SU-DHL-6 (cell line): Measurements from ENCODE around the gene CCDC70.

Experiments
- H2AFZ ChIP-seq: fragments of 200-600 bp; sonication (generic); 2 replicates; pipeline ENCODE4 v1.6.1; 2014; ENCODE audit warnings: low read depth, mild to moderate bottlenecking, moderate library complexity, mixed read lengths, antibody characterized with exemption, low read length; ENCODE audit not compliant: severe bottlenecking
- H3F3A ChIP-seq: fragments of 200-600 bp; shearing (Covaris generic); 2 replicates; pipeline ENCODE4 v1.6.0; 2016; ENCODE audit warnings: antibody characterized with exemption, mild to moderate bottlenecking; ENCODE audit not compliant: insufficient read depth
- H3K27ac ChIP-seq: fragments of 200-600 bp; sonication (generic); 2 replicates; pipeline ENCODE4 v1.5.1; 2016; ENCODE audit warnings: low read depth, mild to moderate bottlenecking, low read length, moderate library complexity, mixed read lengths
- H3K27me3 ChIP-seq: fragments of 200-600 bp; sonication (generic), shearing (Covaris generic); 2 replicates; pipeline ENCODE4 v1.6.0; 2014; ENCODE audit warnings: mild to moderate bottlenecking, low read length
- H3K36me3 ChIP-seq: fragments of 200-600 bp; sonication (generic); 2 replicates; pipeline ENCODE4 v1.6.1; 2014; ENCODE audit warnings: mild to moderate bottlenecking, low read length, mixed read lengths
- H3K4me2 ChIP-seq: fragments of 300-600, 200-600 bp; shearing (Covaris generic), sonication (generic); 2 replicates; pipeline ENCODE4 v1.6.0; 2014; ENCODE audit warnings: low read length, low read depth, mild to moderate bottlenecking; ENCODE audit not compliant: poor library complexity, severe bottlenecking
- H3K4me3 ChIP-seq: fragments of 200-600 bp; sonication (generic); 2 replicates; pipeline ENCODE4 v1.5.1; 2014; ENCODE audit warnings: antibody characterized with exemption, low read length, mild to moderate bottlenecking, mixed read lengths; ENCODE audit not compliant: insufficient read depth, poor library complexity, severe bottlenecking
- H3K79me2 ChIP-seq: fragments of 200-600 bp; sonication (generic); 2 replicates; pipeline ENCODE4 v1.6.1; 2014; ENCODE audit warnings: mild to moderate bottlenecking, low read length, moderate library complexity; ENCODE audit not compliant: insufficient read depth
- H3K9ac ChIP-seq: fragments of 200-600 bp; sonication (generic); 2 replicates; pipeline ENCODE4 v1.7.0; 2014; ENCODE audit warnings: mild to moderate bottlenecking, low read length
- H3K9me2 ChIP-seq: fragments of 200-600 bp; sonication (generic); replicated peaks from 2 replicates; pipeline ENCODE4 v1.6.1; 2014; ENCODE audit warnings: low read length; ENCODE audit not compliant: insufficient read depth
- H3K9me3 ChIP-seq: fragments of 200-600 bp; sonication (generic); 2 replicates; pipeline ENCODE4 v1.6.1; 2014; ENCODE audit warnings: low read length, mixed read lengths; ENCODE audit not compliant: insufficient read depth
- H4K20me1 ChIP-seq: fragments of 200-600 bp; sonication (generic); 2 replicates; pipeline ENCODE4 v1.6.1; 2014; ENCODE audit warnings: low read depth, mild to moderate bottlenecking, antibody characterized with exemption, low read length, moderate library complexity, mixed read lengths
- EZH2phosphoT487 ChIP-seq: fragments of 200-600 bp; sonication (generic), shearing (Covaris generic); conservative IDR thresholded peaks from 2 replicates; pipeline ENCODE4 v1.6.1; 2018; ENCODE audit warnings: mild to moderate bottlenecking, antibody characterized with exemption, low read length, moderate library complexity, mixed read lengths
- TF ChIP-seq, protein P1 (sequence below): fragments of 200-600 bp; sonication (generic); IDR thresholded peaks from one replicate; pipeline ENCODE4 v1.5.1; 2017; ENCODE audit warnings: antibody characterized with exemption, mild to moderate bottlenecking, low read length, moderate library complexity; ENCODE audit not compliant: insufficient read depth, poor library complexity, severe bottlenecking

Gene CCDC70

DNA sequence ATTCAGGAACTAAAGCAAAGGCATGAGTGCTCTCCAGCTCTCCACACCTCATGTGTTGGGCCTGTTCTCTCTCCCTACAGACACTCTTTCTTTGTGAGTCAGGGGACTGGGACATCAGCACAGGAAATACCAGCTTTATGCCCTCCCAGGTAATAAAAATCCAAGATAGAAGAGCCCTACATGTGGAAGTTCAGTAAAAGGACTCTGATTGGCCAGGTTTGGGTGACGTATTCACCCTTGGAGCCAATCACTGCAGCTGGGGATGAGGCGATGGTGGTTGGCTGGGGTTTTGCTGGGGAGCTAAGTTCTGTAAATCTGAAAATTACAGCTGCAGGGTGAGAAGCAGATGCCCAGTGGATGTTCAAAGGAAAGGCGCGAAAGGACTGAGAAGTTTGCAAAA, 32.5 kb downstream of the CCDC70 start:
- Histone ChIP-seq H3K27me3 (no peaks in the 10 kb centered on the region), H3K9ac (no peak overlapping the region), H3K27ac (no peak overlapping the region), H3K9me3 (no peaks in the 10 kb centered on the region), H2AFZ (no peak overlapping the region), H4K20me1 (no peaks in the 10 kb centered on the region), H3K4me2 (no peak overlapping the region), H3F3A (no peaks in the 10 kb centered on the region), H3K9me2 (no peaks in the 10 kb centered on the region), H3K4me3 (no peak overlapping the region), H3K79me2 (no peaks in the 10 kb centered on the region), H3K36me3 (no peaks in the 10 kb centered on the region)
- no peak for TF ChIP-seq EZH2phosphoT487
- TF ChIP-seq, protein P1, sequence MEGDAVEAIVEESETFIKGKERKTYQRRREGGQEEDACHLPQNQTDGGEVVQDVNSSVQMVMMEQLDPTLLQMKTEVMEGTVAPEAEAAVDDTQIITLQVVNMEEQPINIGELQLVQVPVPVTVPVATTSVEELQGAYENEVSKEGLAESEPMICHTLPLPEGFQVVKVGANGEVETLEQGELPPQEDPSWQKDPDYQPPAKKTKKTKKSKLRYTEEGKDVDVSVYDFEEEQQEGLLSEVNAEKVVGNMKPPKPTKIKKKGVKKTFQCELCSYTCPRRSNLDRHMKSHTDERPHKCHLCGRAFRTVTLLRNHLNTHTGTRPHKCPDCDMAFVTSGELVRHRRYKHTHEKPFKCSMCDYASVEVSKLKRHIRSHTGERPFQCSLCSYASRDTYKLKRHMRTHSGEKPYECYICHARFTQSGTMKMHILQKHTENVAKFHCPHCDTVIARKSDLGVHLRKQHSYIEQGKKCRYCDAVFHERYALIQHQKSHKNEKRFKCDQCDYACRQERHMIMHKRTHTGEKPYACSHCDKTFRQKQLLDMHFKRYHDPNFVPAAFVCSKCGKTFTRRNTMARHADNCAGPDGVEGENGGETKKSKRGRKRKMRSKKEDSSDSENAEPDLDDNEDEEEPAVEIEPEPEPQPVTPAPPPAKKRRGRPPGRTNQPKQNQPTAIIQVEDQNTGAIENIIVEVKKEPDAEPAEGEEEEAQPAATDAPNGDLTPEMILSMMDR = no peak

DNA sequence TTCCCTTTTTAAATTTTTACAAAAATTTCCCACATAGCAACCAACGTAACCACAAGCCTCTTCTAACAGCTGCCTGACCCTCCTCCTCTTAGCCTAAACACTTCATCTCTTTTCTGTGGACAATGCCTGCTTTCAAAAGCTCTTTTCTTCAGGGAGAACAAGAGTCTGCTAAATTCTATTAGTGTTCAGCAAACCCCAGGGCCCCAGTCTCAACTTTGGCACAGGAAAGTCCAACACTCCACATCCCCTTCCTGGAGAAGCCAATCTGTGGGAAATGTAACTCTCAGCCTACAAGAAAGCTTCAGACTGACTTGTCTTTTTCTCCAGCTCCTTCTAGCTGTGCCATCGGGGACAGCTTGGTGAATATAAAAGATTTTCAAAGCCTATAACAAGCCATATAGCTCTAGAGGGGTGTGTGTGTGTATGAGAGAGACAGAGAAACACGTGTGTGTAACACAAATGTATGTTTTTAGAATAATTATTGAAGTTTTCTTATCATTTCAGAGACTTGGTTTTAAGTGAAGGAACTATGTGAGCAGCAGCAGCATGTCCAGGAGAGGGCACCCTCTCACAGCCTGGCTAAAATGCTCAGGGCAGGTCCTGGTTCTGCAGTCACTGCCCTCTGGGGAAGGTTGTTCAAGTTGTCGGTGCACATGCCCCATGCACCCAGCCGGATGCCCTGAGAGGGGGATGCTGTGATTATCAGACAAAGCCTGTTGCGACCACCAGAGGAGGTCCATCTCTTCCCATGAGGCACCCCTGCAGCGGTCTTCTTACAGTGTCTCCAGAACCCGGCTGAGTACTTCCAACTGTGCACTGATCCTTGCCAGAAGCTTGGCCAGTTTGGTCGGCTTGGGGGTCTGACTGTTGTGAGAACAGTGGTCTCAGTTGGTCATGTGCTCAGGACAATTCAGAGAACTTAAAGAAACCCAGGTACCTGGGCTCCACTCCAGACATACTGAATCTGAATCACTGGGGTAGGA, 34.4 kb downstream of the CCDC70 start:
- TF ChIP-seq, protein P1 = peak; percentile 63
- TF ChIP-seq EZH2phosphoT487 = no peak
- H3K4me2 ChIP-seq = no peak overlapping the region
- H4K20me1 ChIP-seq = no peaks in the 10 kb centered on the region
- H3K36me3 ChIP-seq = no peaks in the 10 kb centered on the region
- no peak overlapping the region for H2AFZ ChIP-seq
- H3K9ac ChIP-seq = no peak overlapping the region
- H3K4me3 ChIP-seq = no peak overlapping the region
- no peak overlapping the region for H3K27ac ChIP-seq
- no peaks in the 10 kb centered on the region for H3F3A ChIP-seq
- H3K27me3 ChIP-seq = no peaks in the 10 kb centered on the region
- no peaks in the 10 kb centered on the region for H3K9me3 ChIP-seq
- H3K9me2 ChIP-seq = no peaks in the 10 kb centered on the region
- no peaks in the 10 kb centered on the region for H3K79me2 ChIP-seq

DNA sequence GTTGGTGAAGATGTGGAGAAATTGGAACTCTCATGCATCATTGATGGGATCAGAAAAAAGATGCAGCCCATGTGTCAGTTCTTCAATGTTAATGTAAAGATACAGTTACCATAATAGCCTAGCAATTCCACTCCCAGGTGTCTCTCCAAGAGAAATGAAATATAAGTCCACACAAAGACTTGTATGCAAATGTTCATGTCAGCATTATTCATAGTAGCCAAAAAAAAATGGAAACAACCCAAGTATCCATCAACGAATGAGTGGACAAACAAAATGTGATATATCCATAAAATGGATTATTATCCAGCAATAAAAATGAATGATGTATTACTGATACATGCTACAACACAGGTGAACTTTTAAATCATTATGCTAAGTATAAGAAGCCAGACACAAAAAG, 38.7 kb downstream of the CCDC70 start:
- H3K9me3 ChIP-seq = no peaks in the 10 kb centered on the region
- H2AFZ ChIP-seq = no peak overlapping the region
- no peaks in the 10 kb centered on the region; the same call in 1 of the 2 replicates for H3K27me3 ChIP-seq
- H4K20me1 ChIP-seq = no peaks in the 10 kb centered on the region
- H3K9ac ChIP-seq = no peak overlapping the region
- H3K4me3 ChIP-seq = no peak overlapping the region
- H3K9me2 ChIP-seq = no peaks in the 10 kb centered on the region
- H3K27ac ChIP-seq = no peak overlapping the region
- H3K79me2 ChIP-seq = no peaks in the 10 kb centered on the region
- TF ChIP-seq, protein P1 = no peak
- no peak for TF ChIP-seq EZH2phosphoT487
- no peak overlapping the region for H3K4me2 ChIP-seq
- no peaks in the 10 kb centered on the region for H3K36me3 ChIP-seq
- no peaks in the 10 kb centered on the region for H3F3A ChIP-seq
